NCI-H748 (cell line): Measurements from ENCODE around the gene UHRF1.
"Not testable (repeated sequence)": the region's sequence is repeated elsewhere in the genome, so short reads cannot be mapped to it uniquely, and the experiment has no call there.

ENCODE experiments used
- DNase-seq: peaks from one replicate; lab custom pipeline; 2025; ENCODE audit not compliant: unreplicated experiment; lab: John Stamatoyannopoulos, UW

Gene UHRF1

DNA sequence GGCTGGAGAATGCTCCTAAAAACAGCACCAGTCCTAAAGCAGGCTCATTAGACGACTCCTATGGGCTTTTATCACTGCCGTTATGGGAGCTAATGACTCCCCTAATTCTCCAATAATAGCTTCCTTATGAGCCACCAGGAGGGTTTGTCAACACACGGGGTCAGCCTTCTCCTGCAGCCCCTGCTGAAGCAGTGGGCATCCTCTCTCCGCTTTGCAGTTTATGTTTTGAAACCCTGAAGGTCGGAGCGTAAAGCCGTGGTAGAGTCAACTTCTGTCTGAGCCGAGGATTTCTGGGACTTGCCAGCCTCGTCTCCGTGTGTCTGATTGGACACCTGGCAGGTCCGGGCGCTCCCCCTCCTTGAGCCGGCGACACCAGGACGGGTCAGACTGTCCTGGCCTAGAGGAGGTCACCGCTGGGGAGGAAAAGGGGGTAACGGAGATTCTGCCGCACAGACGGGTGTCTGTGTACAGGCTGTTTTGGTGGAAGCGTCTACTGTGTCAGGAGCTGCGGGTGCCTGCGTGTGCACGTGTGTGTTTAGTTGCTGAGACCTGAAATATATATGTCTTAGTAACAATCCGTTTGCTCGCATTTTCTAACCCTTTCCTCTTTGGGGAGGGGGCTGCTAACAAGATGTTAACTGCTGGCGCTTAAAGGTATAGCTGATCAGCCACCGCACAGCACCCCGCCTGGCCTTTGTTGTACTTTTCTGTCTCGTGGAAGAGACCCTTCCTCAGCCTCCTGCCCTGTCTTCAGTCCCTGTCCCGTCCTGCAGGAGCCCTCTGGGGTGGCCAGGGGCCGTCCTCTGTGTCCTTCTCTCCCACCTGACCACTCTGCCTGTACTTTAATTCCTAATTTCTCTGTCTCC, 61.5 kb downstream of the UHRF1 start:
- peak; percentile 39 for DNase-seq

GRCh38 chr19:4971424-4971793, 62.1 kb downstream of the UHRF1 start:
- DNase-seq = peak; percentile 45

DNA sequence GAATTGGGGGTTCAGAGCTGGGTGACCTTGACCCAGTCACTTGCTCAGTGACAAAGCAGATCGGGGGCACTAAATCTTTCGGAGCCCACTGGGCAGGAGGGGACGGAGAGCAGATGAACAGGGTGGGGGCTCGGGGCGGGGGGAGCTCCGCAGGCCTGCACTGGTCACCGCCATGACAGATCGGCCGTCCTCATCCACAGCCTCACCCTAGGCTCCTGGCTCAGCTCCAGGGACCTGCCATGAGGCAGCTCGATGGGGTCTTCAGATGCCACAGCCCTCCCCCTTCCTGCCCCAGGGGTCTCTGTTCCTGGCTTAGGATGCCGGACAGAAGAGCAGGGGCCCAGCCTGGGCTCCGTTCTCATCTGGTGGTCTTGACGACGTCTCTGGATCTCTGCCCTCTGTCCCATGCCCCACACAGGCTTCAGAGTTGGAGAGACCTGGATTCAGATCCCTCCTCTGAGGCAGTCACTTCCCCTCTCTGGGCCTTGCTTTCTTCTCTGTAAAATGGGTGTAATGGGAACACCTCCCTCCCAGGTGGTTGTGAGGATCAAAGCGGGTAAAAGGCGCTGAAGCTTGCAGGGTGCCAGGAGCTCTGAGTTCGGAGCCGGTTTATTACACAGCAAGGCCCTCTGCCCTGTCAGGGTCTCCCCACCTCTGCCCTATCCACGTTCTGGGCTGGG, 62.7 kb downstream of the UHRF1 start:
- DNase-seq = no peak

- DNase-seq = no peak
Observed at GRCh38 chr19:4972509-4973230, 63.4 kb downstream of the UHRF1 start.

- no peak for DNase-seq
Observed at GRCh38 chr19:4974880-4975469, 65.7 kb downstream of the UHRF1 start.

DNA sequence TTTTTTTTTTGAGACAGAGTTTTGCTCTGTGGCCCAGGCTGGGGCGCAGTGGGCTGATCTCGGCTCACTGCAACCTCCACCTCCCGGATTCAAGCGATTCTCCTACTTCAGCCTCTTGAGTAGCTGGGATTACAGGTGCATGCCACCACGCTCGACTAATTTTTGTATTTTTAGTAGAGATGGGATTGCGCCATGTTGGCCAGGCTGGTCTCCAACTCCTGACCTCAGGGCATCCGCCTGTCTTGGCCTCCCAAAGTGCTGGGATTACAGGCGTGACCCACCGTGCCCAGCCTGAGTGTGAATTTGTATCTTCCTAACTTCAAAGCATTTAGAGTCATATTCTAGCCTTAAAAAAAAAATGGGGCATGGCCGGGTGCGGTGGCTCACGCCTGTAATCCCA, 66.3 kb downstream of the UHRF1 start:
- not testable (repeated sequence) for DNase-seq

GRCh38 chr19:4976401-4977298, 67.3 kb downstream of the UHRF1 start:
- no peak for DNase-seq

GRCh38 chr19:4977299-4978174, 68.2 kb downstream of the UHRF1 start:
- no peak for DNase-seq

DNA sequence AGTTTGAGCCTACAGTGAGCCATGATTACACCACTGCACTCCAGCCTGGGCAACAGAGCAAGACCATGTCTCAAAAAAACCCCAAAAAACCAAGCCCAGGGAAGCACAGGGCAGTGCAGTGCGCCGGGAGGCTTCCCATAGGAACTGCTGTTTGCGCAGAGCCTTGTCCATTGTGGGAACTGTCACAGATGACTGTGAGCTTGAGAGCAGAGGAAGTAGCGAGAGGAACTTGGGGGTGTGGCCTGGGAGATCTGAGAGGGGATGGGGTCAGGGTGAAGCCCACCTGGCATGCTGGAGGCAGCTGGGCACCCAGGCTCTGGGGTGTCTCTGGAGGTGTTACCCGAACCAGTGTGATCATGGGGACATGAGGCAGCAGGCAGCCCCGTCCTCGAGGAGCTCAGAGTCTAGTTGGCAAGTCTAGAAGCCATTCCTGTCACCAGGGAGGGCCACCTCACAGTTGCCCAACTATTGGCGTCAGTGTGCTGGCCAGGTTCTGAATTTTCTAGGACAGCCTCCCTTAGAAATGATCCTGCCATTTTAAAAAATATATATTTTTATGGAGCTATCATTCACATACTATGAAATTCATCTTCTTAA, 70.0 kb downstream of the UHRF1 start:
- no peak for DNase-seq

DNA sequence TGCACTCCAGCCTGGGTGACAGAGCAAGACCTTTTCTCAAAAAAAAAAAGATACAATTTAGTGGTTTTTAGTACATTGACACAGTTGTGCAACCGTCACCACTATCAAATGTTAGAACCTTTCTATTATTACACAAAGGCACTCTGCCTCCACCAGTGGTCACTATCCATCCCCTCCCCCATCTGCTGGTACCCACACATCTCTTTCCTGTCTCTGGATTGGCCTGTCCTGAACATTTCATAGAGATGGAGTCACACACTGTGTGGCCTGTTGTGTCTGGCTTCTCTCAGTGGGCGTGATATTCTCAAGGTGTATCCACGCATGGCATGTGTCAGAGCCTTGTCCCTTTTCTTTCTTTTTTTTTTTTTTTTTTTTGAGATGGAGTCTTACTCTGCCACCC, 70.8 kb downstream of the UHRF1 start:
- DNase-seq = no peak

DNA sequence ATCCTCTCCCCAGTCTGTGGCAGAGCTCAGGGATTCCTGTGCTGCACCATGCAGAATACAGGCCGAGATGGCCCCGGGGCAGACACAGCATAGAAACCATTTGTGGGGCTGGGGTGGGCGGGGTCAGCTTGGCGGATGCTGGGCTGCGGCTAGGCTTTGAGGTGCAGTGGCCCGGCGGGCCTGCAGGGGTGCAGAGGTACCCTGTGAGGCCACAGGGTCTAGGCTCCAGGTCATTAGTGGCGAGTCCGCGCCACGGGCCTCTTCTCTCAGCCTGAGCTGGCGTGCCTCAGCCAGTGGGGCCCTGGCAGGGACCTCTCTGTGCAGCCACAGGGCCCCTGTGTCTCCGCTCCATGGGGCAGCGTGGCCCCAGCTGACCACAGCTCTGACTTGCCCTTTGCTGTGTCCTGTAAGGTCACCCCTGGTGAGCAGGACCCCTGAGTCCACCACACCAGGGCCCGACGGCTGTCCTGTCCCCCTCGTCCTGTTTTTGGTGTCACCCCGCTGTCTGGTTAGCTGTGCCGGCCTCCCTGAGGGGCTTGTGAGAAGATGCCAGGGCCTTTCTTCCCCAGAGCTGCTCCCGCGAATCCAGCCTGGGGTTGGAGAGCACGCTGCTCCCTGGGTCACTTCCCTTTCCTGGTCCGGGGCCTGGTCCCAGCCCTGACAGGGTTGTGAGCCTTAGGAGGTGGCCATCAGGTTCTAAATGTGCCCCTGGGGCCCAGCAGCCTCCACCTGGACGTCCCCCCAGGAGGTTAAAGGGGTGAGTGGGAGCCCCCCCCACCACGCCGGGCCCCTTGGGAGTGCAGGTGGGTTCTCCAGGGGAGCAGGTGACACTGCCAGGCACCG, 71.8 kb downstream of the UHRF1 start:
- no peak for DNase-seq

DNA sequence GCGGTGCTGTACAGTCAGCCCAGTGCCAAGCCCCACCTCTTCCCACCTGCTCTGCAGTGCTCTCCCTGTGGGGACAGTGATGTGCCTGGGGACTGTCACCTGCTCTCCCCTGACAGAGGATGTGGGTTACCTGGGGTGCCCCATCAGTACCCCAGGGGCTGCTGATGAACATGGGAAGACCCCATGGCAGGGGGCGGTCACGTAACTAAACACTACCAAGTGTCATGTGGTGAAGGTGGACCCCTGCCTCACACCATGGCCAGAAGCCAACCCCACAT, 72.3 kb downstream of the UHRF1 start:
- no peak for DNase-seq

GRCh38 chr19:4983346-4984105, 74.2 kb downstream of the UHRF1 start:
- DNase-seq = no peak

GRCh38 chr19:4984106-4984380, 74.7 kb downstream of the UHRF1 start:
- DNase-seq = no peak

DNA sequence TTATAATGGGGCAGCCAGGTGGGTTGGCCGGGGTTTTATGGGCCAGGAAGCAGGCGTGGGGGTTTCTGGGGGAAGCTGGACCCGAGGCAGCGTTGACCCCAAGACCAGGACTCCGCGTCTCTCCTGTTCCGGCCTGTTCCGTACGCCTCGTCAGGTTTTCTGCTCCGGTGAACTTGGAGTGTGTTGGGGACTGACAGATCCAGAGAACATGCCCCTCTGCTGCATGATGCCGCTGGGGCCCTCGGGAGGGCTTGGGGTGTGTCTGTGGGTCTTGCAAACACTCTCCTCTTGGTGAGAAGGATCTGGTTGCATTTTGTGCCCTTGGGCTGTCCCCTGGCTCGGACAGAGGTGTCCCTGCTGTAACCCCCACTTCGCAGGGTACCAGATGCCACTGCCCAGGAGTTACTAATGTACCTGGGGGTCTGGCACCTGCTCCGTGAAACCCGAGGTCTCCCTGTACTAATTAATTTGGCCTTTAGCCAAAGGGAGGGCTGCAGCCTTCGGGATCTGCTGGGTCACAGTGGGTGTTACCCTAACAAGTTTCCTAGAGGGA, 75.2 kb downstream of the UHRF1 start:
- no peak for DNase-seq

DNA sequence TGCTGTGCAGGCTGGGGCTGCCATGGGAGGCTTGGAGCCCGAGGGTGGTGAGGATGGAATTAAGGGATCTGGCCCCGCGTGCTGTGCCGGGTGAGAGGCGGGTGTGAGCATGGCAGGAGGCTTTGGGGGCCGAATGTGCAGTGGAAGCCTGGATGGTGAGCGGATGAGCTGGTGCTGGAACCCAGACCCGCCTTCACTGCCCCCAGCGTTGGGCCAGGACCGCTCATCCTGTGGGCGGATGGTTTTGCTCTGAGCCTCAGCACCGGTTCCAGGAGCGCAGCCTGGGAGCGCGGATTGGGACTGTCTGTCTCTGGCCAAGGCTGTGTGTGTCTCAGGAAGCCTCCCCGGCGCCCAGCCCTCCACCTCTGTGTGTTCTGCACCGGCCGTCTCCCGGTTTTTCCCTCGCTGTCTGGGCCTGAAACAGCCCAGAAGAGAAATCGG, 76.3 kb downstream of the UHRF1 start:
- DNase-seq = no peak

GRCh38 chr19:4986056-4986455, 76.8 kb downstream of the UHRF1 start:
- DNase-seq = no peak

- DNase-seq = no peak
Observed at GRCh38 chr19:4986471-4986891, 77.2 kb downstream of the UHRF1 start.
